Measurements from ENCODE around the gene ZNF506. TPM values are rescaled to one million over a fixed set of nuclear protein-coding genes. Genes with fewer than 3 reads are reported as not detected.
"Not testable (repeated sequence)": the region's sequence is repeated elsewhere in the genome, so short reads cannot be mapped to it uniquely, and the experiment has no call there.

Gene ZNF506
- total RNA-seq, 1 donor from 2014 or later, result 39.0 TPM

- Mint-ChIP-seq H3K4me1 (ENCODE audit: low read depth, unreplicated experiment) (no peaks in the 10 kb centered on the region), H3K27ac (ENCODE audit: unreplicated experiment) (no peak overlapping the region), H3K27me3 (ENCODE audit: unreplicated experiment) (no peaks in the 10 kb centered on the region), H3K36me3 (ENCODE audit: unreplicated experiment) (peaks cover 5% of the 10 kb centered on the region), H3K4me3 (ENCODE audit: unreplicated experiment) (no peak overlapping the region), H3K9me3 (ENCODE audit: unreplicated experiment) (peaks cover 13% of the 10 kb centered on the region)
- no peak for TF ChIP-seq CTCF (IDR thresholded peaks at IDR 0.05; ENCODE audit: partially characterized antibody, unreplicated experiment)
- DNase-seq, result no peak
Measured at GRCh38 chr19:19746286-19747213, 75.0 kb downstream of the ZNF506 start.

DNA sequence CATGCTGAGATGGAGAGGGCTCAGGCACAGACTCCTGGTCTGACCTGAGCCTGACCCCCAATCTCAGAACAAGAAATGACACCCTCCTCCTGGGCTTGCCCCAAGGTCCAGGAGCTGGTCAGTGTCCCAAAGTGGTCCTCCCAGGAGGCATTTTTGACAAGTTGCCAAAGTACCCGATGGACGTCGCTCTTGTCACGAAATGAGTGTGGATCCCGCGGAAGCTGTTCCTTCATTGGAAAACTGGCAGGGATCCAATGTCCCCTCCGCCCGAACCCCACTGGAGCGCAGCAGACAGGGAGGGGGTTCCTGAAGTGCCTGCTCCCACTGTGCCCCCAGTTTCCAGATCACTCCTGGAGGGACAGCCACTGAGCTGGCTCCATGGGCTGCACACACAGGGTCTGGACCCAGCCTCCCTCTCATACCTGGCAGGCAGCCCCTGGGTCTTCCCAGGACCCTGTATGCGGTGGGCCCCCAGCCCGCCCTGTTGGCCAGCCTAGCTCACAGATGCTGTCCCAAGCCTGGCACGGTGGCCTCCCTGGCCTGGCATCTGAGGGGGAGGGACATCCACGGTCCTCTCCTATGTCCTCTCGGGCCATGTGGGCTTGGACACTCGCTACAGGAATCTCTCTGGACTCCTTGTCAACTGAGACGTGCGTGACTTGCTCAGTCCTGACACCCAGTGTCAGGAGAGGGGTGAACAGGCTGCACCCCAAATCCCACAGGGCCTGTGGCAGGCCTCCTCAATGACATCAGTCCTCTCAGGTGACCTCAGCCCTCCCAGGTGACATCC, 75.9 kb downstream of the ZNF506 start:
- H3K36me3 Mint-ChIP-seq (ENCODE audit: unreplicated experiment), result peaks cover 9% of the 10 kb centered on the region

DNA sequence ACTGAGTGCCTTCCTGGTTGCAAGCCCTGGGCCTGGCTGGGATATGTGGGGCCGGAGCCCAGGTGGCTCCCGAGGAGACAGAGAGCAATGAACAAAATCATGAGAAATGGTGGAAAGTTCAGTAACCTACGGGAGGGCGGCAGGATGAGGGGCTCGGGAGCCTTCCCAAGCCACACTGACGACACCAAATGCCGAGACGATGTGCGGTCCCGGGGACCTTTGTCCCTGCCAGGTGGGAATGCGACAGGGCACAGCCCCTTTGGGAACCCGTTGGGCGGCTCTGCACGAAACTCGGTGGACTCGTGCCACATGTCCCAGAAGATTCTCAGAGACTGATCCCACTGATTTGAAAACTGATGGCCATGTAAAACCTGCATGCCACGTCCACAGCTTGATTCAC, 76.9 kb downstream of the ZNF506 start:
- no peak overlapping the region for H3K27ac Mint-ChIP-seq (ENCODE audit: unreplicated experiment)
- no peaks in the 10 kb centered on the region for H3K27me3 Mint-ChIP-seq (ENCODE audit: unreplicated experiment)
- no peak for TF ChIP-seq CTCF (IDR thresholded peaks at IDR 0.05; ENCODE audit: partially characterized antibody, unreplicated experiment)
- H3K4me3 Mint-ChIP-seq (ENCODE audit: unreplicated experiment), result no peak overlapping the region
- no peaks in the 10 kb centered on the region for H3K4me1 Mint-ChIP-seq (ENCODE audit: low read depth, unreplicated experiment)
- no peak for DNase-seq
- peaks cover 9% of the 10 kb centered on the region for H3K36me3 Mint-ChIP-seq (ENCODE audit: unreplicated experiment)
- peaks cover 13% of the 10 kb centered on the region for H3K9me3 Mint-ChIP-seq (ENCODE audit: unreplicated experiment)

More for the DNA sequence above, 75.9 kb downstream of the ZNF506 start:
- Mint-ChIP-seq H3K9me3 (ENCODE audit: unreplicated experiment) (peaks cover 13% of the 10 kb centered on the region), H3K27me3 (ENCODE audit: unreplicated experiment) (no peaks in the 10 kb centered on the region), H3K4me3 (ENCODE audit: unreplicated experiment) (no peak overlapping the region), H3K4me1 (ENCODE audit: low read depth, unreplicated experiment) (no peaks in the 10 kb centered on the region), H3K27ac (ENCODE audit: unreplicated experiment) (no peak overlapping the region)
- no peak for TF ChIP-seq CTCF (IDR thresholded peaks at IDR 0.05; ENCODE audit: partially characterized antibody, unreplicated experiment)
- no peak for DNase-seq

- H3K4me1 Mint-ChIP-seq (ENCODE audit: low read depth, unreplicated experiment); H3K36me3 Mint-ChIP-seq (ENCODE audit: unreplicated experiment); DNase-seq; H3K27me3 Mint-ChIP-seq (ENCODE audit: unreplicated experiment); H3K4me3 Mint-ChIP-seq (ENCODE audit: unreplicated experiment); H3K27ac Mint-ChIP-seq (ENCODE audit: unreplicated experiment): not testable (repeated sequence)
- peaks cover 13% of the 10 kb centered on the region for H3K9me3 Mint-ChIP-seq (ENCODE audit: unreplicated experiment)
Measured at GRCh38 chr19:19743921-19744320, 77.6 kb downstream of the ZNF506 start.

- no peak for TF ChIP-seq CTCF (IDR thresholded peaks at IDR 0.05; ENCODE audit: partially characterized antibody, unreplicated experiment)
- H3K27ac Mint-ChIP-seq (ENCODE audit: unreplicated experiment), result no peak overlapping the region
- no peak overlapping the region for H3K4me3 Mint-ChIP-seq (ENCODE audit: unreplicated experiment)
Measured at GRCh38 chr19:19743176-19743575, 78.4 kb downstream of the ZNF506 start.

More at GRCh38 chr19:19743176-19743575, 78.4 kb downstream of the ZNF506 start:
- H3K9me3 Mint-ChIP-seq (ENCODE audit: unreplicated experiment), result peaks cover 13% of the 10 kb centered on the region
- no peaks in the 10 kb centered on the region for H3K27me3 Mint-ChIP-seq (ENCODE audit: unreplicated experiment)
- H3K36me3 Mint-ChIP-seq (ENCODE audit: unreplicated experiment), result peaks cover 9% of the 10 kb centered on the region
- H3K4me1 Mint-ChIP-seq (ENCODE audit: low read depth, unreplicated experiment), result no peaks in the 10 kb centered on the region
- DNase-seq, result no peak

All from glutamatergic neuron (in vitro differentiated cells).